Endothelial cell of umbilical vein (primary cell): ENCODE data around the gene PIP5K1A.

Experiments
- CTCF ChIP-seq, 2 donors: IDR thresholded peaks; 1 replicate in 1 of 2; 2 replicates in 1 of 2; pipeline ENCODE4 v1.5.1; 2011; ENCODE audit warnings: low read length in 2 of 2, mild to moderate bottlenecking in 2 of 2, moderate library complexity in 2 of 2, control low read depth in 1 of 2, inconsistent platforms in 1 of 2, low read depth in 1 of 2; ENCODE audit not compliant: insufficient read depth in 1 of 2; ENCODE audit errors: extremely low read depth in 1 of 2
- EZH2 ChIP-seq: IDR thresholded peaks from 2 replicates; pipeline ENCODE4 v1.6.1; 2012; ENCODE audit warnings: borderline replicate concordance, low read depth, mild to moderate bottlenecking, moderate library complexity, low read length, inconsistent platforms; ENCODE audit not compliant: severe bottlenecking
- JUN ChIP-seq: IDR thresholded peaks from 2 replicates; pipeline ENCODE4 v1.6.1; 2011; ENCODE audit warnings: borderline replicate concordance, low read depth; ENCODE audit not compliant: insufficient read length, insufficient read depth
- MAX ChIP-seq: IDR thresholded peaks from 2 replicates; pipeline ENCODE4 v1.6.1; 2011; ENCODE audit not compliant: insufficient read depth, insufficient read length
- MYC ChIP-seq: IDR thresholded peaks from one replicate; pipeline ENCODE4 v1.6.1; 2011; ENCODE audit warnings: mild to moderate bottlenecking, low read depth, low read length
- POLR2A ChIP-seq: IDR thresholded peaks from 2 replicates; pipeline ENCODE4 v1.6.1; 2012; ENCODE audit warnings: low read depth, mild to moderate bottlenecking, control low read depth, low read length
- POLR2AphosphoS5 ChIP-seq: IDR thresholded peaks from 2 replicates; pipeline ENCODE4 v1.6.1; 2012; ENCODE audit warnings: low read depth, mild to moderate bottlenecking, control low read depth, low read length, moderate library complexity; ENCODE audit not compliant: insufficient read depth

GRCh38 chr1:151184211-151184610 lies 14.1 kb upstream of the PIP5K1A start:
- TF ChIP-seq JUN (no peak), CTCF (IDR thresholded peaks at IDR 0.05; ENCODE audit: extremely low read depth in 1 of 2, insufficient read depth in 1 of 2, low read depth in 1 of 2, low read length in 2 of 2) (no peak), MYC (no peak), POLR2AphosphoS5 (no peak), EZH2 (no peak), MAX (no peak), POLR2A (no peak)
